ENCODE measurements around the gene TUBB. TPM values are rescaled to one million over a fixed set of nuclear protein-coding genes. Genes with fewer than 3 reads are reported as not detected.
A peak's percentile ranks its signal among the peaks of the same experiment; 100 is the strongest.

TUBB gene
- total and polyA plus RNA-seq, 9 of the 15 experiments (the other 6 are each of a cell fraction or from before 2014, with no cell fraction given) = 971 to 2,870 (median 1,478) TPM

GRCh38 chr6:30672445-30673253 lies 47.5 kb upstream of the TUBB start, which contains the start of gene DHX16 (continued):
- no peak for TF ChIP-seq SNAPC5 (CRISPR knock-in tag; IDR thresholded peaks at IDR 0.05)
- peak; percentile 85 for TF ChIP-seq ELF2 (CRISPR knock-in tag; IDR thresholded peaks at IDR 0.05)
- TF ChIP-seq ZNF24 (IDR thresholded peaks at IDR 0.05) = peak; percentile 97
- no peak for TF ChIP-seq CHD4 (IDR thresholded peaks at IDR 0.05; ENCODE audit: insufficient read depth, insufficient replicate concordance, low read depth, low read length, poor library complexity, severe bottlenecking)
- TF ChIP-seq XRCC3 (IDR thresholded peaks at IDR 0.05) = no peak
- TF ChIP-seq CHAMP1 (IDR thresholded peaks at IDR 0.05) = no peak
- 0 out of 4 replicates have a peak, but pooled peaks of 1 of the 2 experiments have one; percentile 18 for TF ChIP-seq KDM1A (IDR thresholded peaks at IDR 0.05)
- peak; percentile 96; the same call in 1 of the 2 replicates for TF ChIP-seq PHF8 (IDR thresholded peaks at IDR 0.05; ENCODE audit: borderline replicate concordance, low read length)
- no peak for TF ChIP-seq RNF2 (IDR thresholded peaks at IDR 0.05)
- no peak for TF ChIP-seq TAL1 (IDR thresholded peaks at IDR 0.05)
- no peak for TF ChIP-seq SRSF9 (IDR thresholded peaks at IDR 0.05; ENCODE audit: borderline replicate concordance, low read depth, low read length)
- TF ChIP-seq FOXA1 (IDR thresholded peaks at IDR 0.05; ENCODE audit: borderline replicate concordance) = no peak
- TF ChIP-seq NFIC (IDR thresholded peaks at IDR 0.05) = 0 out of 2 replicates have a peak, but pooled peaks have one; percentile 8
- no peak for TF ChIP-seq STAT5B (CRISPR knock-in tag; IDR thresholded peaks at IDR 0.05)
- TF ChIP-seq SIX5 (IDR thresholded peaks at IDR 0.05; ENCODE audit: borderline replicate concordance in 1 of 2, insufficient read depth in 1 of 2, low read depth in 1 of 2, low read length in 2 of 2) = no peak
- no peak for TF ChIP-seq NR0B1 (IDR thresholded peaks at IDR 0.05; ENCODE audit: partially characterized antibody)
- peak; percentile 88 for TF ChIP-seq KLF16 (IDR thresholded peaks at IDR 0.05)
- no peak for TF ChIP-seq ZNF41 (CRISPR knock-in tag; conservative IDR thresholded peaks at IDR 0.05)
- no peak for TF ChIP-seq TSC22D4 (tag; IDR thresholded peaks at IDR 0.05)
- peak; percentile 91 for TF ChIP-seq ZFX (CRISPR knock-in tag; IDR thresholded peaks at IDR 0.05)
- peak; percentile 86 for TF ChIP-seq SMC3 (conservative IDR thresholded peaks at IDR 0.05; ENCODE audit: insufficient read depth, low read depth, low read length)
- no peak for TF ChIP-seq BACH1 (tag; IDR thresholded peaks at IDR 0.05)
- TF ChIP-seq MAX (CRISPR knock-in tag; IDR thresholded peaks at IDR 0.05) = peak; percentile 83

All from K562 (cell line).